KOPT-K1 (cell line): Measurements from ENCODE around the gene CNTN1.
"Not testable (repeated sequence)": the region's sequence is repeated elsewhere in the genome, so short reads cannot be mapped to it uniquely, and the experiment has no call there.

Source experiments
- H3K27ac ChIP-seq: fragments of 200-600 bp; sonication (generic); 2 replicates; pipeline ENCODE4 v1.5.1; 2016; ENCODE audit warnings: antibody characterized with exemption, mild to moderate bottlenecking, low read depth, low read length; ENCODE audit not compliant: poor library complexity, severe bottlenecking
- H3K36me3 ChIP-seq: fragments of 200-600 bp; sonication (generic); 2 replicates; pipeline ENCODE4 v1.5.1; 2017; ENCODE audit warnings: antibody characterized with exemption, mild to moderate bottlenecking, low read length, moderate library complexity; ENCODE audit not compliant: insufficient read depth
- H3K9me3 ChIP-seq: fragments of 200-600 bp; sonication (generic); 2 replicates; pipeline ENCODE4 v1.5.1; 2017; ENCODE audit warnings: antibody characterized with exemption, low read length, mild to moderate bottlenecking; ENCODE audit not compliant: insufficient read depth, poor library complexity, severe bottlenecking

The CNTN1 gene

GRCh38 chr12:40727774-40728483, 35.7 kb downstream of the CNTN1 start:
- no peak overlapping the region for H3K27ac ChIP-seq
- H3K36me3 ChIP-seq, result no peaks in the 10 kb centered on the region
- no peaks in the 10 kb centered on the region for H3K9me3 ChIP-seq

GRCh38 chr12:40730281-40730680, 38.0 kb downstream of the CNTN1 start:
- no peaks in the 10 kb centered on the region for H3K36me3 ChIP-seq
- no peaks in the 10 kb centered on the region for H3K9me3 ChIP-seq
- H3K27ac ChIP-seq, result no peak overlapping the region

GRCh38 chr12:40733871-40734270, 41.6 kb downstream of the CNTN1 start:
- H3K36me3 ChIP-seq, result no peaks in the 10 kb centered on the region
- H3K27ac ChIP-seq, result no peak overlapping the region

GRCh38 chr12:40734276-40734675, 42.0 kb downstream of the CNTN1 start:
- Histone ChIP-seq H3K9me3 (no peaks in the 10 kb centered on the region), H3K27ac (no peak overlapping the region), H3K36me3 (no peaks in the 10 kb centered on the region)

More at GRCh38 chr12:40733871-40734270, 41.6 kb downstream of the CNTN1 start:
- H3K9me3 ChIP-seq, result no peaks in the 10 kb centered on the region

GRCh38 chr12:40735551-40736230, 43.5 kb downstream of the CNTN1 start:
- H3K36me3 ChIP-seq, result no peaks in the 10 kb centered on the region
- H3K9me3 ChIP-seq, result no peaks in the 10 kb centered on the region
- no peak overlapping the region for H3K27ac ChIP-seq

GRCh38 chr12:40737416-40737815, 45.2 kb downstream of the CNTN1 start:
- not testable (repeated sequence) for H3K36me3 ChIP-seq, H3K9me3 ChIP-seq, H3K27ac ChIP-seq

GRCh38 chr12:40738856-40739255, 46.6 kb downstream of the CNTN1 start:
- H3K27ac ChIP-seq, result no peak overlapping the region
- no peaks in the 10 kb centered on the region for H3K36me3 ChIP-seq
- no peaks in the 10 kb centered on the region for H3K9me3 ChIP-seq

GRCh38 chr12:40742041-40742440, 49.8 kb downstream of the CNTN1 start:
- no peaks in the 10 kb centered on the region for H3K36me3 ChIP-seq
- H3K27ac ChIP-seq, result no peak overlapping the region
- H3K9me3 ChIP-seq, result no peaks in the 10 kb centered on the region

- Histone ChIP-seq H3K27ac (no peak overlapping the region), H3K9me3 (no peaks in the 10 kb centered on the region), H3K36me3 (no peaks in the 10 kb centered on the region)
Observed at GRCh38 chr12:40745386-40745785, 53.1 kb downstream of the CNTN1 start.

- Histone ChIP-seq H3K27ac (no peak overlapping the region), H3K36me3 (no peaks in the 10 kb centered on the region), H3K9me3 (no peaks in the 10 kb centered on the region)
Observed at GRCh38 chr12:40749863-40750262, 57.6 kb downstream of the CNTN1 start.

- Histone ChIP-seq H3K36me3 (no peaks in the 10 kb centered on the region), H3K9me3 (no peaks in the 10 kb centered on the region), H3K27ac (no peak overlapping the region)
Observed at GRCh38 chr12:40752011-40752410, 59.8 kb downstream of the CNTN1 start.

GRCh38 chr12:40760821-40761220, 68.6 kb downstream of the CNTN1 start:
- H3K9me3 ChIP-seq, result no peaks in the 10 kb centered on the region
- no peak overlapping the region for H3K27ac ChIP-seq
- H3K36me3 ChIP-seq, result no peaks in the 10 kb centered on the region

- Histone ChIP-seq H3K9me3 (no peaks in the 10 kb centered on the region), H3K36me3 (no peaks in the 10 kb centered on the region), H3K27ac (no peak overlapping the region)
Observed at GRCh38 chr12:40762072-40762471, 69.8 kb downstream of the CNTN1 start.

- Histone ChIP-seq H3K36me3 (no peaks in the 10 kb centered on the region), H3K9me3 (no peaks in the 10 kb centered on the region), H3K27ac (no peak overlapping the region)
Observed at GRCh38 chr12:40768125-40768864, 76.1 kb downstream of the CNTN1 start.

- no peaks in the 10 kb centered on the region for H3K36me3 ChIP-seq
- no peak overlapping the region for H3K27ac ChIP-seq
- H3K9me3 ChIP-seq, result no peaks in the 10 kb centered on the region
Observed at GRCh38 chr12:40769846-40770245, 77.6 kb downstream of the CNTN1 start.
